Measurements from ENCODE around the gene NTN1. TPM values are rescaled to one million over a fixed set of nuclear protein-coding genes. Genes with fewer than 3 reads are reported as not detected.

NTN1 gene
- total RNA-seq, 4 donors from 2014 or later: 3.3 to 19.2 (median 10.4) TPM

DNA sequence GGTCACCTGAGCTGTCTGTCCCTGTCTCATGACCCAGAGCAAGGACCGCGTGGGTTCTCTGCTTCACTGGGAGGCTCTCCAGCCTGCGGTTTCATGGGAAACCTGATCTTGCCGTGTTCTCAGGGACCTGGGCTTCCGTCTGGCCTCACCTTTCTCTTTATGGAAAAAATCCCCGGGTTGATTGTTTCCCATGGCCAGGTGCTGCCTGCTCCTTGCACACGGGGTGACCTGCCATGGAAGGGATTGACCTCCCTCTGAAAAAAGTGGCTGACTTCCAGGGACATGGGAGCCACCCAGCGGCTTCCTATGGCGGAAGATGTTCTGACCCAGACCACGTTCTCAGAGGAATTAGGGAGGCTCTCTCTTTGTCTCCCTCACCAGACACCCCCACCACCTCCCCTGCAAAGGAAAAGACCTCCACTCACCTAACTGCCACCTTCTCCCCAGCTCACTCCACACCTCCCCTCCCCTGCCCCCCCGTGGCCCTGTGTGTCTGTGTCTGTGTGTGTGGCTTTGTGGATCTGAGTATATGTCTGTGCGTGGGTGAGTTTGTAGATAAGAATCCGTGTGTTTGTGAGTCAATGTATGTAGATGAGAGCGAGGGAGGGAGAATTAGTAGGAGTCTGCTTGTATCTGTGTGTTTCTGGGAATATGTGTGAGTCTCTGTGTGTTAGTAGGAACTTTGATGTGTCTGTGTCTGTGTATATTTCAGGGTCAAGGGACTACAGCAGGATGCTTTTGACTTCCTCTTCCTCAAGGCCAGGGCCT is 154.6 kb downstream of the NTN1 start:
- H3K9me3 ChIP-seq: no peaks in the 10 kb centered on the region
- no peak overlapping the region for H3K27ac ChIP-seq
- intact Hi-C loops (cut with DNase I; ENCODE audit: low total_unique reads): no loop called here
- H3K36me3 ChIP-seq: no peaks in the 10 kb centered on the region
- no peak for DNase-seq
- H3K27me3 ChIP-seq: no peaks in the 10 kb centered on the region
- TF ChIP-seq CTCF (IDR thresholded peaks at IDR 0.05): no peak
- TF ChIP-seq POLR2A (IDR thresholded peaks at IDR 0.05): no peak
- no peak overlapping the region for H3K4me3 ChIP-seq
- no peaks in the 10 kb centered on the region for H3K4me1 ChIP-seq

DNA sequence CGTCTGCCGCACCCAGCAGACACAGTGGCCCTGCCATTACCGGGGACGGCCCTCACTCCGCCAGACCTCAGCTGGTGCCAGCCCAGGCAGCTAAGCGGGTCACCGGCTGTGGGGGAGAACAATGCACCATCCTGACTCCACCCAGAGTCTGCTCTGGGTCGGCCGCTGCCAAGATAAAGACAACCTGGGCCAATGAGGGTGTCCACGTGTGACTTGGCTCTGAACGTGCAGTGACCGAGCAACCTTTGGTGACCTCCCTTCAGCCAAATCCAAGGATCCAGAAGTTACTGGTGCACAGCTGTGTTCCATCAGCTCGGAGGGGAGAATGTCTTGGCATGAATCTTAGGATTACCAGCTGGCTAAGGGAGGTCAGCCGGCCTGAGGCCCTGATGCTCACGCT is 155.9 kb downstream of the NTN1 start:
- intact Hi-C loops (cut with DNase I; ENCODE audit: low total_unique reads): no loop called here
- Histone ChIP-seq H3K36me3 (no peaks in the 10 kb centered on the region), H3K27ac (no peak overlapping the region), H3K4me1 (no peaks in the 10 kb centered on the region), H3K4me3 (no peak overlapping the region), H3K27me3 (no peaks in the 10 kb centered on the region), H3K9me3 (no peaks in the 10 kb centered on the region)
- peak in 1 of 2 donors; percentile 23 for DNase-seq
- TF ChIP-seq CTCF (IDR thresholded peaks at IDR 0.05): no peak
- no peak for TF ChIP-seq POLR2A (IDR thresholded peaks at IDR 0.05)

GRCh38 chr17:9178319-9178718 is 157.0 kb downstream of the NTN1 start:
- Histone ChIP-seq H3K4me1 (no peaks in the 10 kb centered on the region), H3K27ac (no peak overlapping the region), H3K27me3 (no peaks in the 10 kb centered on the region), H3K4me3 (no peak overlapping the region), H3K9me3 (no peaks in the 10 kb centered on the region), H3K36me3 (no peaks in the 10 kb centered on the region)
- intact Hi-C loops (cut with DNase I; ENCODE audit: low total_unique reads): no loop called here
- DNase-seq: no peak
- TF ChIP-seq CTCF (IDR thresholded peaks at IDR 0.05) (no peak), POLR2A (IDR thresholded peaks at IDR 0.05) (no peak)

DNA sequence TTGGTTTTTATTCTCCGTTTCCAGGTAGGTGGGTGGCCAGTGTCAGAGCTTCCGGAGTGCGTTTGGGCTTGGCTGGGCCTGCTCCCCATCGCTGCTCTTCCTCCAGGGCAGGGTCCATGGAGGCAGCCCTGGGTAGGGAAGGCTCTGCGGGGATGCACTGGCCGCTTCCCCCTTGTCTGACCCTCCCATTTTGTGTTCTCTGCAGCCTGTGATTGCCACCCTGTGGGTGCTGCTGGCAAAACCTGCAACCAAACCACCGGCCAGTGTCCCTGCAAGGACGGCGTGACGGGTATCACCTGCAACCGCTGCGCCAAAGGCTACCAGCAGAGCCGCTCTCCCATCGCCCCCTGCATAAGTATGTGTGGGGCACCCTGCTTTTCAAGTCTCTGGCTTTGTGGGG is 158.3 kb downstream of the NTN1 start:
- Histone ChIP-seq H3K4me3 (no peak overlapping the region), H3K27me3 (no peaks in the 10 kb centered on the region), H3K4me1 (no peaks in the 10 kb centered on the region), H3K9me3 (no peaks in the 10 kb centered on the region), H3K36me3 (no peaks in the 10 kb centered on the region), H3K27ac (no peak overlapping the region)
- TF ChIP-seq CTCF (IDR thresholded peaks at IDR 0.05) (no peak), POLR2A (IDR thresholded peaks at IDR 0.05) (no peak)
- intact Hi-C loops (cut with DNase I; ENCODE audit: low total_unique reads): no loop called here
- no peak for DNase-seq

DNA sequence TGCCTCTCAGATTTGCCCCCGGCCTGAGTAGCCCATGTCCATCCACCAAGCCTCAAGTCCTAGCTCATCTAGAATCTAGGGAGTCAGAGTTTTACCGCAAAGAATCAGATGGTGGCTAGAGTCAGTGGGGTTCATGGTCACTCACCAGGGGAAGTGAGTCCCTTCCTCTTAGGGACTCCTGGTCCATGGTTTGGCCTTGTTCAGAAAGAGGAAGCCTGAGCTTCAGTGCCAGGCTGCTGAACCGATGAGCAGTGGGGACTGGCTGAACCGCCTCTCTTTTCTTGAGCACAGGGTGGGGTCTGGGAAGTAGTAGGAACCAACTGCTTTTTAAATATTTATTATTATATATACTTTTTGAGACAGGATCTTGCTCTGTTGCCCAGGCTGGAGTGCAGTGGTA is 160.3 kb downstream of the NTN1 start:
- H3K27ac ChIP-seq: no peak overlapping the region
- intact Hi-C loops (cut with DNase I; ENCODE audit: low total_unique reads): no loop called here
- DNase-seq: no peak
- H3K9me3 ChIP-seq: no peaks in the 10 kb centered on the region
- TF ChIP-seq CTCF (IDR thresholded peaks at IDR 0.05) (no peak), POLR2A (IDR thresholded peaks at IDR 0.05) (no peak)
- no peak overlapping the region for H3K4me3 ChIP-seq
- no peaks in the 10 kb centered on the region for H3K4me1 ChIP-seq
- no peaks in the 10 kb centered on the region for H3K36me3 ChIP-seq
- H3K27me3 ChIP-seq: no peaks in the 10 kb centered on the region

Data from uterus (tissue), 4 donors.